Activated CD4-positive, CD25-positive, alpha-beta regulatory T cell treated with anti-CD3 and anti-CD28 coated beads, Interleukin-2, amount 50 U/mL, for 24 hours (primary cell): ENCODE measurements around the gene SH2D7.
A peak's percentile ranks its signal among the peaks of the same experiment; 100 is the strongest.

Experiments
- ATAC-seq, 2 donors: fragments of 150-1000 bp; cut with Tn5 transposase; one replicate each; pipeline ENCODE4 v1.10.0; 2021; ENCODE audit warnings: mild to moderate bottlenecking in 1 of 2, moderate library complexity in 1 of 2

The SH2D7 gene

GRCh38 chr15:78104566-78105475, 12.5 kb downstream of the SH2D7 start:
- ATAC-seq = no peak

- no peak for ATAC-seq
These were observed 13.3 kb downstream of the SH2D7 start for GRCh38 chr15:78105476-78106241.

GRCh38 chr15:78107471-78107870, 15.1 kb downstream of the SH2D7 start:
- no peak for ATAC-seq

GRCh38 chr15:78108300-78109084, 16.1 kb downstream of the SH2D7 start:
- ATAC-seq = peak; percentile 77 to 79

DNA sequence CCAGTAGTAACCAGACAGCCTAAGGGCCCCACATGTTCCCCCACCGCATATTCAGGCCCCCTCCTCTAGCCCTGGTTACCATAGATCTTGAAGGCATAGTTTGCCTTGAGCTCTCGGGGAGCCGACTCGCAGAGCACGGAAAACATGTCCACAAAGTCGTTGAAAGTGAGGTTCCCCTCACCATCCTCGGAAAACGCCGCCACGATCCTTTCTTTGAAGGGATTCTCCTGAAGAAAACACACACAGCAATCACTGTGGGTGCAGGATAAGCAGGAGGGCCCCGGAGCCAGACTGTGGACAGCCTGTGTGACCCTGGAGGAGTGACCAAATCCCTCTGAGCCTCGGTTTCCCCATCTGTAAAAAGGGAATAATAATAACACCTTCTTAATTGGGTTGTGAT, 16.8 kb downstream of the SH2D7 start:
- ATAC-seq = no peak

- ATAC-seq = no peak
These were observed 17.7 kb downstream of the SH2D7 start for GRCh38 chr15:78110096-78110495.

DNA sequence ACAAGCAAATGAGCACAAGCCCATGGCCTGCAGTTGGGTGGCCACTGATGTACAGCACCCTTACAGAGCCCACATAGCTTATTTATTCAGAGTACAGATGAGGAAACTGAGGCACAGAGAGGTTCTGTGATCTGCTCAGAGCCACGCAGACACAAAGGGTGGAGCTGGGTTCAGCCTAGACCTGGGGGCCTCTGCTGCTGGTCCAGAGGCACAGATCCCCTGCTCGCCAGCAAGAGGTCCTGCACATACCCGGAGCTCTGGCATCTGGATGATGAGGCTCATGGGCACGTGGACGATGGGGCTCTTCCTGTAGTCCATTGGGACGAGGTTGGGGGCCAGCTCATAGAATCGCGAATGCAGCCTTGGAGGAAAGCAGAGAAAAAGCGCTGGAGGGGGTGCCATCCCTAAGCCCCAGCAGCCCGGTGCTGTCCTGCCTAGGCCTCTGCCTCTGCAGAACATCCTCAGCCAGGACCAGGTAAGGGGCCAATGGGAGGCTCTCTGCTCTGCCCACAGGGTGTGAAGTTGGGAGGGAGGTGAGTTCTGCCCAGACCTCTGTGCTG, 18.6 kb downstream of the SH2D7 start:
- no peak for ATAC-seq

- ATAC-seq = no peak
These were observed 19.4 kb downstream of the SH2D7 start for GRCh38 chr15:78111788-78112187.

- ATAC-seq = no peak
These were observed 20.2 kb downstream of the SH2D7 start for GRCh38 chr15:78112551-78112950.

DNA sequence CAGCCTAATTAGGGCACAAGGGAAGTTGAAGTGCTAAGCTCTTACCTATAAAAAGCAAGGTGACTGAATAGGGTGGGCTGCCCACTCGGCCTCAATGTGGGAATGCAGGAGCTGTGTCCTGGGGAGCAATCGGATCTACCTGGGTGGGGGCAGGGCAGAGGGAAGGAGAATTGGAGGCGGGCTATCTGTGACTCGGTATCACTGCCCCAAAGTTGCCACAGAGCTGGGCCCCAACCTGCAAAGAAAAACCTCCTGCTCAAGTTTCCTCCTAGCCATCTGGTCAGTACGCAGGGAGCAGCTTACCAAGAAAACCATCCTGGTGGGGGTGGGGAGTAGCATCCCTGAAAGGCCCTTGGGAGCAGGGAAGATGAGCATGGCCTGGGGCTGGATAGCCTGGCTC, 28.2 kb downstream of the SH2D7 start:
- no peak for ATAC-seq

- ATAC-seq = no peak
These were observed 32.9 kb downstream of the SH2D7 start for GRCh38 chr15:78125267-78125666.

GRCh38 chr15:78127882-78128281, 35.5 kb downstream of the SH2D7 start:
- no peak for ATAC-seq

DNA sequence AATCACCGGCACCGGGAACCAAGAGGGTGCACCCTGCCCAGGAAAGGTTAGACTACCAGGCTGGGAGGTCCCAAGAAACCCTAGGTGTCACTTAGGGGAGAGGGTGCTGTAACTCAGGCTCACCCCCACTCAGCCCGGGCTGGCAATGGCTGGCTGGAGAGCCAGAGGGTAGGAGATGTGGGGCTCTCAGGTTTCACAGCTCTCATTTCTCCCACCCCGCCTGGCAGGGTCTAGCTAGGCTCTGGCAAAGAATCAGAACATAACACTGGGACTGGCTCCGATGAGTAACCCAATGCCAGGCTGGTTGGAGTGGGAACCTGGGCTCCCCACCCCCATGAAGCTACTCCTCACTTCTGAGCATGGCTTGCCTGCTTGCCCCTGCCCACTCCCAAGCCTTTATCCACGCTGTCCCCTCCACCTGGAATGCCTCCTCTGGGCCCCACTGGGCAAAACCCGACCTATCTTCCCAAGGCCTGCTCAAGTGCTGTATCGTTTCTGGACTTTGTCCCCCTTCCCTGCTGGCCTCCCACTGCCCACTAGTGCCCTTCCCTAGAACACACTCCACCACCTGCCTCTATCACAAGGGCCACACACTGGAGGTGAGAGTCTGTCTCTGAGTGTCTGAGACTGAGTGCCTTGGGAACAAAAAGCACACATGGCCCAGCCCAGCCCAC, 36.9 kb downstream of the SH2D7 start:
- ATAC-seq = no peak

GRCh38 chr15:78129751-78130287, 37.5 kb downstream of the SH2D7 start:
- no peak for ATAC-seq

DNA sequence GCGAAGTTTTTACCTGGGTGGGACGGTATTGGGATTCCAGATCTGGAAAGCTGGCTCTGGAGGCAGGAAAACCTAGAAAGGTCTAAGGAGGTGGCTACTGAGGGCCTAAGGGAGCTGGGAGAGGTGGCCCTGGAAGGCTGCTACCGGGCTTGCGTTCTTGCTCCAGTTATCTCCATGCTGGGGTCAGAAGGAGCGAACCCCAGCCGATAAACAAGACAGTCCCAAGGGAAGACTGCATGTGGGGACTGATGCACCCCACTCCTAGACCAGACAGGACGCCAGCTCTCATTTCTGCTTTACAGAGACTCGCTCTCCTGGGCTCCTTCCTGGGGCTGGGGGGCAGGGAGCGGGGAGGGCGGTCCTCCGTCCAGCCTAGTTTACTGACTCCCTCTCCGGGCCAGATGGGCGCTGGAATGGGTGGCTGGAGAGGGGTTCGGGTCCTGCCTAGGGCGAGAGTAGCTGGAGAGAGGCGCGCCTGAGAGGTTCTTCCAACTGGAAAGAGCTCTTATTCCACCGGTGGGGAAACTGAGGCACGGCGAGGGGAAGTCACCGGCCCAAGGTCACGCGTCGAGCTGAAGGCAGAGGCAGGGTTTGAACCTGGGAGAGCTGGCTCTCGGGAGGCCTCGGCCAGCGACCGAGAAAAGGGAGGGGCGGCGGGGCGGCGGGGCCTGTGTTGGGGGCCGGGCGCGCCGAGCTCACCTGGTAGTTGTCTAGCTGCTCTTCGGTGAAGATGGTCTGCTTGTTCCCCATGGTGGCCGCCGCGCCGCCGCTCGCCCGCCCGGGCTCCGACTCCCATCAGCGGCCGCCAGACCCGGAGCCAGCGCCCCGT, 38.3 kb downstream of the SH2D7 start:
- ATAC-seq = peak; percentile 21 to 55

- ATAC-seq = peak; percentile 80 to 86
These were observed 39.1 kb downstream of the SH2D7 start, which contains the start of gene CIB2 for GRCh38 chr15:78131295-78132061. TSS of gene CIB2 (minus strand) at chr15:78131445. CDS start at chr15:78131215, 230 bp downstream.

GRCh38 chr15:78133801-78134200, 41.4 kb downstream of the SH2D7 start:
- ATAC-seq = no peak

- no peak for ATAC-seq
These were observed 47.2 kb downstream of the SH2D7 start for GRCh38 chr15:78139578-78139977.

- ATAC-seq = no peak
These were observed 47.9 kb downstream of the SH2D7 start for GRCh38 chr15:78140292-78140691.

GRCh38 chr15:78142332-78142731, 50.0 kb downstream of the SH2D7 start:
- ATAC-seq = no peak
